ENCODE results near the gene MARVELD1. TPM values are rescaled to one million over a fixed set of nuclear protein-coding genes. Genes with fewer than 3 reads are reported as not detected.

Gene MARVELD1
- total and polyA plus RNA-seq, 7 donors: 16.2 to 40.7 (median 20.0) TPM

DNA sequence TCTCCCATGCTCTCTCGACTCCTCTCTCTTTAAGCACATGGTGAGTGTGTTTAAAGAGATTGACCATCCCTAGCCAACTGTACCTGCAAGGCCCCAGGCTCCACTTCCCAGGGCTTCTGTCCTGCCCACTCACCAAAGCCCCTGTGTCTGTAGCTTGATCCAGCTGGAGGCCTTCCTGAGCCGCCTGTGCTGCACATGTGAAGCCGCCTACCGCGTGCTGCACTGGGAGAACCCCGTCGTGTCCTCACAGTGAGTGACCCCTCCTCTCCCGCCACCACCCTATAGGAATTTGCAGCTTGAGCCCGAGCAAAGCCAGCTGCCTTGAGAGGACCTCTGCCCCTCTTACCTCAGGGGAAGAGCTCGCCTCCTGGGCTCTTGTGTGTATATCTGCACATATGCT is 34.6 kb downstream of the MARVELD1 start:
- peak; percentile 51 for DNase-seq
- intact Hi-C loops (cut with DNase I): no loop called here
- Histone ChIP-seq H3K36me3 (peaks cover 7 to 92% (median 57%) of the 10 kb centered on the region in 4 donors), H3K27me3 (no peaks in the 10 kb centered on the region), H3K4me1 (no peaks in the 10 kb centered on the region), H3K27ac (no peak overlapping the region), H3K9me3 (no peaks in the 10 kb centered on the region), H3K4me3 (no peak overlapping the region)
- TF ChIP-seq CTCF (IDR thresholded peaks at IDR 0.05): no peak
- WGBS, 2 donors: 87 to 89% methylated on average over 10 of the region's 10 CpGs

DNA sequence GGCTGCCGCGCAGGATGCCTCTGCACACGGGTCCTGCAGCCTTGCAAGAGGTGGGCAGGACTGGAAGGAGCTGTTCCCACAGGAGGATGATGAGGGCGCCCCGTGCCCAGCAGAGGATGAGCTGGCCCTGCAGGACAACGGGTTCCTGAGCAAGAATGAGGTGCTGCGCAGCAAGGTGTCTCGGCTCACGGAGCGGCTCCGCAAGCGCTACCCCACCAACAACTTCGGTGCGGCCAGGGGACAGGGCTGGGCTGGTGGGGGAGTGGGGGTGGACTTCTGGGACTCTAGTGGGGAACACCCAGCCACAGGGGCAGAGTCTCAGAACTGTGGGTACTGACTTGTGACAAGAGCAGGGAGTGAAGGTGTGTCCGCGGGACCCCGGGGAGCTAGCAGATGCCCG is 39.4 kb downstream of the MARVELD1 start:
- intact Hi-C loops (cut with DNase I): no loop called here

GRCh38 chr10:97754726-97755125 is 41.2 kb downstream of the MARVELD1 start:
- TF ChIP-seq EP300 (IDR thresholded peaks at IDR 0.05) (no peak), POLR2A (IDR thresholded peaks at IDR 0.05) (no peak), CTCF (IDR thresholded peaks at IDR 0.05) (no peak), POLR2AphosphoS5 (IDR thresholded peaks at IDR 0.05) (no peak)
- no peak for DNase-seq
- intact Hi-C loops (cut with DNase I): no loop called here
- Histone ChIP-seq H3K27me3 (no peaks in the 10 kb centered on the region), H3K27ac (no peak overlapping the region), H3K36me3 (peaks cover 20 to 97% (median 79%) of the 10 kb centered on the region in 4 donors), H3K4me3 (no peak overlapping the region), H3K4me1 (no peaks in the 10 kb centered on the region), H3K9me3 (no peaks in the 10 kb centered on the region)
- 65 to 83% methylated on average over 3 to 4 of the region's 4 CpGs for WGBS, 2 donors

More for the DNA sequence above, 39.4 kb downstream of the MARVELD1 start:
- H3K4me3 ChIP-seq: no peak overlapping the region
- TF ChIP-seq CTCF (IDR thresholded peaks at IDR 0.05) (no peak), POLR2AphosphoS5 (IDR thresholded peaks at IDR 0.05) (no peak), POLR2A (IDR thresholded peaks at IDR 0.05) (no peak), EP300 (IDR thresholded peaks at IDR 0.05) (no peak)
- no peaks in the 10 kb centered on the region for H3K27me3 ChIP-seq
- no peaks in the 10 kb centered on the region for H3K4me1 ChIP-seq
- peaks cover 23 to 100% (median 80%) of the 10 kb centered on the region in 4 donors for H3K36me3 ChIP-seq
- H3K27ac ChIP-seq: no peak overlapping the region
- peak; percentile 48 for DNase-seq
- H3K9me3 ChIP-seq: no peaks in the 10 kb centered on the region
- WGBS, 2 donors: 94 to 96% methylated on average over 18 of the region's 18 CpGs

- no peaks in the 10 kb centered on the region for H3K9me3 ChIP-seq
- intact Hi-C loops (cut with DNase I): no loop called here
- H3K36me3 ChIP-seq: peaks cover 23 to 97% (median 78%) of the 10 kb centered on the region in 4 donors
- H3K27ac ChIP-seq: no peak overlapping the region
- no peaks in the 10 kb centered on the region for H3K4me1 ChIP-seq
- no peak overlapping the region for H3K4me3 ChIP-seq
- TF ChIP-seq EP300 (IDR thresholded peaks at IDR 0.05) (no peak), POLR2A (IDR thresholded peaks at IDR 0.05) (no peak)
- no peaks in the 10 kb centered on the region for H3K27me3 ChIP-seq
- no peak for DNase-seq
- WGBS, 2 donors: 96 to 97% methylated on average over 6 of the region's 6 CpGs
These were observed 42.2 kb downstream of the MARVELD1 start for GRCh38 chr10:97755718-97756117.

GRCh38 chr10:97757471-97757870 is 43.9 kb downstream of the MARVELD1 start:
- Histone ChIP-seq H3K9me3 (no peaks in the 10 kb centered on the region), H3K4me1 (no peaks in the 10 kb centered on the region), H3K27me3 (no peaks in the 10 kb centered on the region), H3K4me3 (no peak overlapping the region), H3K36me3 (peaks cover 23 to 88% (median 64%) of the 10 kb centered on the region in 4 donors), H3K27ac (no peak overlapping the region)
- no peak for DNase-seq
- intact Hi-C loops (cut with DNase I): no loop called here
- 74 to 92% methylated on average over 6 of the region's 6 CpGs for WGBS, 2 donors
- TF ChIP-seq POLR2AphosphoS5 (IDR thresholded peaks at IDR 0.05) (no peak), POLR2A (IDR thresholded peaks at IDR 0.05) (no peak), EP300 (IDR thresholded peaks at IDR 0.05) (no peak), CTCF (IDR thresholded peaks at IDR 0.05) (no peak)

Data from sigmoid colon (tissue), 7 donors.